ENCODE data around the gene CCDC117. TPM values are rescaled to one million over a fixed set of nuclear protein-coding genes. Genes with fewer than 3 reads are reported as not detected.
"Not testable (repeated sequence)": the region's sequence is repeated elsewhere in the genome, so short reads cannot be mapped to it uniquely, and the experiment has no call there.

The CCDC117 gene
- total RNA-seq, 4 donors from 2014 or later = 19.9 to 27.4 (median 20.1) TPM

DNA sequence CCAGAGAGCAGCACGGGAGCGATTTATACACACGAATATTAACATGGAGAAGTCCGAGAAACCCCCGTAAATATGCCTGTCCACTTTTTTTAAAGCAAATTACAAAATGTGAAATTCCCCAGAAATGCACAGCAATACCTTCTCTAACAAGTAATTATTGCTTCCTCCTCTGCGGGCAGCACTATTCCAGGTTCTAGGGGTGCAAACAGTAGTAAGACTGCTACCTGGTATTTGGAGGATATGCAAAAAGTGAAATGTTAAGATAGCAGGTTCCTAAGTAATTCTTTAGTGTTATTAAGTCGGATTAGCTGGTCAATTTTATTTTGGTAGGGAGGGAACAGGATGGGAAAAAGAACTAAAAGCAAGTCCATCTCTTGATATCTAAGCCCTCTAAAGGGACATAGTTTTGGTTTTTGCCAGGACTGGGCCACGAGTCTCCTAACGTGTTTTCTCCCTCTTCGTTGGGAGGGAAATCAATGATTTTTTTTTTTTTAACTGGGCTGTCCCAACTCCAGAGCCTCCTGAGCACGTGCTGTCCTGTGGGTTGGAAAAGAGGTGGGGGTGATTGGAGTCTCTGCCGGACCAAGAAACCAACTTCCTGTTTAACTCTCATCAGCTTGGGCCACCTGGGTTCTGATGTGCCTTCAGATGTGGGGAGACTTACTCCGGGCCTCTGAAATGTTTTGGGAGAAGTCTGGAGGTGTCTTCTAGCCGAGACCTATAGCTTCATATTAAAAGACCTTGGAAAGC is 29.5 kb downstream of the CCDC117 start:
- intact Hi-C loops (cut with DNase I) = no loop called here
- Histone ChIP-seq H3K9me3 (no peaks in the 10 kb centered on the region), H3K4me1 (peaks cover 36 to 46% (median 45%) of the 10 kb centered on the region in 4 donors), H3K36me3 (peaks cover 3 to 21% (median 12%) of the 10 kb centered on the region in 4 donors), H3K27me3 (no peaks in the 10 kb centered on the region), H3K4me3 (peak overlapping the region; percentile 88 to 100 (median 96)), H3K27ac (replicated peaks in 1 of 4) (peak overlapping the region in 3 of 4 donors; percentile 6 to 100 (median 99))
- 62% methylated on average over 14 of the region's 14 CpGs for WGBS
- TF ChIP-seq, protein P1, sequence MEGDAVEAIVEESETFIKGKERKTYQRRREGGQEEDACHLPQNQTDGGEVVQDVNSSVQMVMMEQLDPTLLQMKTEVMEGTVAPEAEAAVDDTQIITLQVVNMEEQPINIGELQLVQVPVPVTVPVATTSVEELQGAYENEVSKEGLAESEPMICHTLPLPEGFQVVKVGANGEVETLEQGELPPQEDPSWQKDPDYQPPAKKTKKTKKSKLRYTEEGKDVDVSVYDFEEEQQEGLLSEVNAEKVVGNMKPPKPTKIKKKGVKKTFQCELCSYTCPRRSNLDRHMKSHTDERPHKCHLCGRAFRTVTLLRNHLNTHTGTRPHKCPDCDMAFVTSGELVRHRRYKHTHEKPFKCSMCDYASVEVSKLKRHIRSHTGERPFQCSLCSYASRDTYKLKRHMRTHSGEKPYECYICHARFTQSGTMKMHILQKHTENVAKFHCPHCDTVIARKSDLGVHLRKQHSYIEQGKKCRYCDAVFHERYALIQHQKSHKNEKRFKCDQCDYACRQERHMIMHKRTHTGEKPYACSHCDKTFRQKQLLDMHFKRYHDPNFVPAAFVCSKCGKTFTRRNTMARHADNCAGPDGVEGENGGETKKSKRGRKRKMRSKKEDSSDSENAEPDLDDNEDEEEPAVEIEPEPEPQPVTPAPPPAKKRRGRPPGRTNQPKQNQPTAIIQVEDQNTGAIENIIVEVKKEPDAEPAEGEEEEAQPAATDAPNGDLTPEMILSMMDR (IDR thresholded peaks at IDR 0.05) = no peak
- no peak for TF ChIP-seq POLR2A (IDR thresholded peaks at IDR 0.05; ENCODE audit: low read depth)
- no peak for TF ChIP-seq POLR2AphosphoS5 (IDR thresholded peaks at IDR 0.05)
- TF ChIP-seq EP300 (IDR thresholded peaks at IDR 0.05) = no peak
- DNase-seq (ENCODE audit: extremely low spot score) = no peak

DNA sequence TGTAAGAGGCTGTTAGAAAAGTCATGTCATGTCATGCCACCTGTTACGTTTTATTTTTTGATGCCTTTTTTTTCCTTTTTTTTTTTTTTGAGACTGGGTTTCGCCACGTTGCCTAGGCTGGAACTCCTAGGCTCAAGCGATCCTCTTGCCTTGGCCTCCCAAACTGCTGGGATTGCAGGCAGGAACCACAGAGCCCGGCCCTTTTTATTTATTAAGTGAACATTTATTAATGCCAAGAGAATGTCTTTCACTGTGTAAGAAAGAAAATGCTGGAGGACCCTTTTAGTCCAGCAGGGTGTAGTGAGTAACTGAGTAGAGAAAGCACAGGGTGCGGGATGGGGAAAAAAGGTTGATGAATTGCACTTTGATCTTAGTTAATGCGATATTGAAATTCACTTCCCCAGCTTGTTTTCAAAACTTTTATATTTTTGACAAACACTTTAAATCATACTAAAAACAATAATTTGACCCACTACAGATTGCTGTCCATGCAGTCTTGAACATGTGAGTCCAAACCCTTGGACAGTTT is 30.2 kb downstream of the CCDC117 start:
- Histone ChIP-seq H3K36me3 (peaks cover 0 to 15% (median 6%) of the 10 kb centered on the region in 4 donors), H3K27me3 (no peaks in the 10 kb centered on the region), H3K27ac (replicated peaks in 1 of 4) (no peak overlapping the region), H3K9me3 (no peaks in the 10 kb centered on the region), H3K4me3 (no peak overlapping the region), H3K4me1 (peaks cover 30 to 40% (median 38%) of the 10 kb centered on the region in 4 donors)
- TF ChIP-seq, protein P1 (IDR thresholded peaks at IDR 0.05) = no peak
- TF ChIP-seq POLR2AphosphoS5 (IDR thresholded peaks at IDR 0.05) = no peak
- no peak for TF ChIP-seq EP300 (IDR thresholded peaks at IDR 0.05)
- TF ChIP-seq POLR2A (IDR thresholded peaks at IDR 0.05; ENCODE audit: low read depth) = no peak
- intact Hi-C loops (cut with DNase I) = no loop called here
- WGBS = 74% methylated on average over 7 of the region's 7 CpGs
- no peak for DNase-seq (ENCODE audit: extremely low spot score)

DNA sequence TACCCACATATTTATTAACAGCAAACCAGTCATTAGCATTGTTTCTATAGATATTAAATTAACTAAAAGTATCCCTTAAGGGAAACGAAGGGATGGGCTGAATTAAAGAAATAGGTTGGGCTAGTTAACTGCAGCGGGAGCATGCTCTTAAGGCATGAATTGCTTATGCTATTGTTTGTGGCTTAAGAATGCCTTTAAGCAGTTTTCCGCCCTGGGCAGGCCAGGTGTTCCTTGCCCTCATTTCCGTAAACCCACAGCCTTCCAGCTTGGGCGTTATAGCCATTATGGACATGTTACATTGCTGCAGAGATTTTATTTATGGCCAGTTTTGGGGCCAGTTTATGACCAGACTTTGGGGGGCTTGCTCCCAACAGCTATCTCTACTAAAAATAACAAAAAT is 32.9 kb downstream of the CCDC117 start:
- H3K27ac ChIP-seq (replicated peaks in 1 of 4); intact Hi-C loops (cut with DNase I); H3K9me3 ChIP-seq; DNase-seq (ENCODE audit: extremely low spot score); H3K4me3 ChIP-seq; H3K27me3 ChIP-seq: not testable (repeated sequence)
- peaks cover 17 to 21% (median 19%) of the 10 kb centered on the region in 4 donors for H3K4me1 ChIP-seq
- 84% methylated on average over 4 of the region's 5 CpGs for WGBS
- H3K36me3 ChIP-seq = peaks cover 0 to 17% (median 2%) of the 10 kb centered on the region in 4 donors

DNA sequence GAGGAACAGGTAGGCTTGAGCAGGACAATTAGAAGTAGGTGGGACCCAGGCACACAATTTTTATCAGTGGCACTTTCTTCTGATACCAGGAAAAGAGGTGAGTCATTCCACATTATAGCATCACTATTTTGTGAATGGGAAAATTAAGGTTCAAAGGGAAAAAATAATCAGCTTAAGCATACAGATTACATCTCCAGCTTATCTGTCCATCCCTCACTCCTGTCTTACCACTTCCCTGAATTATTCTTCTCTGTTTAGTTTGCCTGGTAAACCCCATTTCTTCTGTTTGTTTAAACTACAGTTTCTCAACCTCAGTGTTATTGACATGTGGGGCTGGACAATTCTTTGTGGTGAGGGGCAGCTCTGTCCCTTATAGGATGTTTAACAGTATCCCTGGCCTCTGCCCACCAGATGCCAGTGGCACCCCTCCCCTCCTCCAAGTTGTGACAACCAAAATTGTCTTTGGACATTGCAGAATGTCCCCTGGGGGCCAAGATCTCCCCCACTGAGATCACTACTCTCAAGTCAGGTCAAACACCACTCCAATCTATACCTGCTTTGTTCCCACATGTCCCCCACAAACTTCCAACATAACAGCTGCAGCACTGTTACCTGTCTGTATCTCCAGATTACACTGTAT is 36.3 kb downstream of the CCDC117 start:
- no peak for TF ChIP-seq POLR2AphosphoS5 (IDR thresholded peaks at IDR 0.05)
- TF ChIP-seq, protein P1 (IDR thresholded peaks at IDR 0.05) = no peak
- TF ChIP-seq EP300 (IDR thresholded peaks at IDR 0.05) = no peak
- H3K4me3 ChIP-seq = no peak overlapping the region
- intact Hi-C loops (cut with DNase I) = no loop called here
- DNase-seq (ENCODE audit: extremely low spot score) = no peak
- peaks cover 0 to 17% (median 2%) of the 10 kb centered on the region in 4 donors for H3K36me3 ChIP-seq
- no peak overlapping the region for H3K27ac ChIP-seq (replicated peaks in 1 of 4)
- H3K27me3 ChIP-seq = no peaks in the 10 kb centered on the region
- H3K9me3 ChIP-seq = no peaks in the 10 kb centered on the region
- H3K4me1 ChIP-seq = peaks cover 1 to 15% (median 9%) of the 10 kb centered on the region in 4 donors

DNA sequence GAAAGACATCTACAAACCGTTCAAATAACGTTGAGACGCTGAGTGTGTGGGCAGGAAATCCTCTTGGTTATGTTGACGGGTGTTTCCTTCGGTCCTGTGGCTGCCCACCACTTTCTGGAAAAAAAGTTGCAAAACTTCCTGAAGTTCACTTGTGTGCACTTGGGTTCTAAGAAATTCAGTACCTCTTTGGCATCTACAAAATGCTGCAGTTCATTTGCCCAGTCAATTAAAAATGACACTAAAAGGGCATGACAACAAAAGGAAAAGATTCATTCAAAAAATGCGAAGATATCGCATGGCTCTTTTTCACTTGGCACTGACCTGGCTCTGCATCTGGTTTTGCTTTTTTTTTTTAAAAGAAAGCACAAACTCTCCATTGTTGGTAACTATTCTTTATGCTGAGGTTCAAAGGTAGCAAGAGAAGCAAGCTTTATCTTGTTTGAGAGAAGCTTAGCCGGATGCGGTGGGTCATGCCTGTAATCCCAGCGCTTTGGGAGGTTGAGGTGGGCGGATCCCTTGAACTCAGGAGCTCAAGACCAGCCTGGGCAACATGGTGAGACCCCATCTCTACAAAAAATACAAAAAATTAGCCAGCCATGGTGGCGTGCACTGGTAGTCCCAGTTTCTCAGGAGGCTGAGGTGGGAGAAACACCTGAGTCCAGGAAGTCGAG is 38.5 kb downstream of the CCDC117 start:
- peak overlapping the region; percentile 0 to 73 (median 24) for H3K27ac ChIP-seq (replicated peaks in 1 of 4)

More for the DNA sequence above, 38.5 kb downstream of the CCDC117 start:
- no peaks in the 10 kb centered on the region for H3K9me3 ChIP-seq
- peaks cover 5 to 18% (median 9%) of the 10 kb centered on the region in 4 donors for H3K4me1 ChIP-seq
- H3K27me3 ChIP-seq = no peaks in the 10 kb centered on the region
- peaks cover 0 to 13% (median 6%) of the 10 kb centered on the region in 4 donors for H3K36me3 ChIP-seq
- intact Hi-C loops (cut with DNase I) = no loop called here
- WGBS = 66% methylated on average over 13 of the region's 13 CpGs
- TF ChIP-seq, protein P1 (IDR thresholded peaks at IDR 0.05) = no peak
- TF ChIP-seq POLR2AphosphoS5 (IDR thresholded peaks at IDR 0.05) = peak; percentile 25 to 34
- TF ChIP-seq POLR2A (IDR thresholded peaks at IDR 0.05; ENCODE audit: low read depth) = no peak
- no peak for TF ChIP-seq EP300 (IDR thresholded peaks at IDR 0.05)
- DNase-seq (ENCODE audit: extremely low spot score) = no peak
- H3K4me3 ChIP-seq = no peak overlapping the region
